ENCODE measurements around the gene STH. TPM values are rescaled to one million over a fixed set of nuclear protein-coding genes. Genes with fewer than 3 reads are reported as not detected.

Gene STH
- polyA plus RNA-seq, 1 donor (not counting 4 experiments of a cell fraction or from before 2014, with no cell fraction given) = not detected

GRCh38 chr17:45985447-45985846, 13.6 kb upstream of the STH start:
- TF ChIP-seq EZH2 (IDR thresholded peaks at IDR 0.05; ENCODE audit: low read length) = no peak
- TF ChIP-seq, protein P1, sequence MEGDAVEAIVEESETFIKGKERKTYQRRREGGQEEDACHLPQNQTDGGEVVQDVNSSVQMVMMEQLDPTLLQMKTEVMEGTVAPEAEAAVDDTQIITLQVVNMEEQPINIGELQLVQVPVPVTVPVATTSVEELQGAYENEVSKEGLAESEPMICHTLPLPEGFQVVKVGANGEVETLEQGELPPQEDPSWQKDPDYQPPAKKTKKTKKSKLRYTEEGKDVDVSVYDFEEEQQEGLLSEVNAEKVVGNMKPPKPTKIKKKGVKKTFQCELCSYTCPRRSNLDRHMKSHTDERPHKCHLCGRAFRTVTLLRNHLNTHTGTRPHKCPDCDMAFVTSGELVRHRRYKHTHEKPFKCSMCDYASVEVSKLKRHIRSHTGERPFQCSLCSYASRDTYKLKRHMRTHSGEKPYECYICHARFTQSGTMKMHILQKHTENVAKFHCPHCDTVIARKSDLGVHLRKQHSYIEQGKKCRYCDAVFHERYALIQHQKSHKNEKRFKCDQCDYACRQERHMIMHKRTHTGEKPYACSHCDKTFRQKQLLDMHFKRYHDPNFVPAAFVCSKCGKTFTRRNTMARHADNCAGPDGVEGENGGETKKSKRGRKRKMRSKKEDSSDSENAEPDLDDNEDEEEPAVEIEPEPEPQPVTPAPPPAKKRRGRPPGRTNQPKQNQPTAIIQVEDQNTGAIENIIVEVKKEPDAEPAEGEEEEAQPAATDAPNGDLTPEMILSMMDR (optimal IDR thresholded peaks at IDR 0.05 in 1 of 3, IDR thresholded peaks at IDR 0.05 in 1 of 3, conservative IDR thresholded peaks at IDR 0.05 in 1 of 3; ENCODE audit: extremely low read depth in 1 of 3, insufficient read depth in 2 of 3, low read length in 3 of 3) = no peak
- no peaks in the 10 kb centered on the region for H3K36me3 ChIP-seq (ENCODE audit: control insufficient read depth in 2 of 2, extremely low read depth in 1 of 2, insufficient read depth in 2 of 2, low read length in 2 of 2)
- H3K4me2 ChIP-seq (ENCODE audit: control insufficient read depth, extremely low read depth, insufficient read depth, low read depth, low read length) = no peak overlapping the region
- H3K9ac ChIP-seq (ENCODE audit: control insufficient read depth, extremely low read depth, insufficient read depth, low read length) = no peak overlapping the region
- H4K20me1 ChIP-seq (ENCODE audit: control insufficient read depth, extremely low read depth, insufficient read depth, low read length) = no peaks in the 10 kb centered on the region
- H3K27me3 ChIP-seq (ENCODE audit: control insufficient read depth, extremely low read depth, insufficient read depth, low read length) = no peaks in the 10 kb centered on the region
- no peaks in the 10 kb centered on the region for H3K4me1 ChIP-seq (ENCODE audit: control insufficient read depth, extremely low read depth, insufficient read depth, low read length)
- H3K9me3 ChIP-seq (ENCODE audit: control insufficient read depth, low read depth, low read length) = no peaks in the 10 kb centered on the region
- DNase-seq (ENCODE audit: low read depth, low spot score) (no peak), FAIRE-seq (no peak)
- no peak overlapping the region for H2AFZ ChIP-seq (ENCODE audit: control insufficient read depth, low read length)
- dilution Hi-C loops (cut with MboI; ENCODE audit: extremely low pct_ligation_motif_present, low sequenced_read_pairs) = no loop called here
- H3K9me1 ChIP-seq (ENCODE audit: control insufficient read depth, extremely low read depth, insufficient read depth, low read length) = no peaks in the 10 kb centered on the region
- no peaks in the 10 kb centered on the region for H3K79me2 ChIP-seq (ENCODE audit: control insufficient read depth, insufficient read depth, low read length)
- no peak overlapping the region for H3K4me3 ChIP-seq (ENCODE audit: control insufficient read depth in 2 of 3, extremely low read depth in 1 of 3, insufficient read depth in 2 of 3, low read depth in 1 of 3, low read length in 3 of 3)
- no peak overlapping the region for H3K27ac ChIP-seq (ENCODE audit: control insufficient read depth, insufficient read depth, low read length)

- Histone ChIP-seq H3K79me2 (ENCODE audit: control insufficient read depth, insufficient read depth, low read length) (no peaks in the 10 kb centered on the region), H3K27ac (ENCODE audit: control insufficient read depth, insufficient read depth, low read length) (no peak overlapping the region), H3K9me3 (ENCODE audit: control insufficient read depth, low read depth, low read length) (no peaks in the 10 kb centered on the region), H3K9me1 (ENCODE audit: control insufficient read depth, extremely low read depth, insufficient read depth, low read length) (no peaks in the 10 kb centered on the region), H3K4me3 (ENCODE audit: control insufficient read depth in 2 of 3, extremely low read depth in 1 of 3, insufficient read depth in 2 of 3, low read depth in 1 of 3, low read length in 3 of 3) (no peak overlapping the region), H2AFZ (ENCODE audit: control insufficient read depth, low read length) (no peak overlapping the region), H3K36me3 (ENCODE audit: control insufficient read depth in 2 of 2, extremely low read depth in 1 of 2, insufficient read depth in 2 of 2, low read length in 2 of 2) (no peaks in the 10 kb centered on the region), H3K4me1 (ENCODE audit: control insufficient read depth, extremely low read depth, insufficient read depth, low read length) (no peaks in the 10 kb centered on the region), H4K20me1 (ENCODE audit: control insufficient read depth, extremely low read depth, insufficient read depth, low read length) (no peaks in the 10 kb centered on the region), H3K9ac (ENCODE audit: control insufficient read depth, extremely low read depth, insufficient read depth, low read length) (no peak overlapping the region), H3K4me2 (ENCODE audit: control insufficient read depth, extremely low read depth, insufficient read depth, low read depth, low read length) (no peak overlapping the region), H3K27me3 (ENCODE audit: control insufficient read depth, extremely low read depth, insufficient read depth, low read length) (peaks cover under 1% of the 10 kb centered on the region)
- no peak for FAIRE-seq
- DNase-seq (ENCODE audit: low read depth, low spot score) = no peak
- no peak for TF ChIP-seq EZH2 (IDR thresholded peaks at IDR 0.05; ENCODE audit: low read length)
- TF ChIP-seq, protein P1 (optimal IDR thresholded peaks at IDR 0.05 in 1 of 3, IDR thresholded peaks at IDR 0.05 in 1 of 3, conservative IDR thresholded peaks at IDR 0.05 in 1 of 3; ENCODE audit: extremely low read depth in 1 of 3, insufficient read depth in 2 of 3, low read length in 3 of 3) = no peak
- dilution Hi-C loops (cut with MboI; ENCODE audit: extremely low pct_ligation_motif_present, low sequenced_read_pairs) = no loop called here
Observed at GRCh38 chr17:45986056-45986455, 13.0 kb upstream of the STH start.
